ENCODE results near the gene ARL15.

The ARL15 gene

GRCh38 chr5:53948598-53948997, 361.8 kb downstream of the ARL15 start:
- Histone ChIP-seq H4K20me1 (ENCODE audit: insufficient read depth, low read length, poor library complexity, severe bottlenecking) (no peaks in the 10 kb centered on the region), H3K79me2 (ENCODE audit: insufficient read depth, low read length) (no peaks in the 10 kb centered on the region), H3K27me3 (ENCODE audit: insufficient read depth, low read length, poor library complexity, severe bottlenecking) (no peaks in the 10 kb centered on the region), H3F3A (ENCODE audit: low read depth) (no peaks in the 10 kb centered on the region), H3K4me3 (ENCODE audit: low read length, poor library complexity, severe bottlenecking) (no peak overlapping the region), H2AFZ (ENCODE audit: low read length) (no peak overlapping the region), H3K36me3 (ENCODE audit: insufficient read depth, low read length) (no peaks in the 10 kb centered on the region), H3K9ac (ENCODE audit: low read depth, low read length, poor library complexity, severe bottlenecking) (no peak overlapping the region), H3K9me3 (ENCODE audit: insufficient read depth, low read depth, low read length) (no peaks in the 10 kb centered on the region), H3K4me2 (ENCODE audit: low read depth, low read length, poor library complexity, severe bottlenecking) (no peak overlapping the region), H3K4me1 (ENCODE audit: insufficient read depth, low read length, poor library complexity, severe bottlenecking) (no peaks in the 10 kb centered on the region), H3K9me2 (replicated peaks; ENCODE audit: low read depth, low read length) (no peaks in the 10 kb centered on the region)
- no peak for TF ChIP-seq EZH2phosphoT487 (IDR thresholded peaks at IDR 0.05; ENCODE audit: borderline replicate concordance)
- no peak for TF ChIP-seq CTCF (conservative IDR thresholded peaks at IDR 0.05; ENCODE audit: low read length)

GRCh38 chr5:53946405-53947100, 363.8 kb downstream of the ARL15 start:
- Histone ChIP-seq H3K4me1 (ENCODE audit: insufficient read depth, low read length, poor library complexity, severe bottlenecking) (no peaks in the 10 kb centered on the region), H3K4me3 (ENCODE audit: low read length, poor library complexity, severe bottlenecking) (no peak overlapping the region), H3K9me3 (ENCODE audit: insufficient read depth, low read depth, low read length) (no peaks in the 10 kb centered on the region), H4K20me1 (ENCODE audit: insufficient read depth, low read length, poor library complexity, severe bottlenecking) (no peaks in the 10 kb centered on the region), H2AFZ (ENCODE audit: low read length) (no peak overlapping the region), H3K36me3 (ENCODE audit: insufficient read depth, low read length) (no peaks in the 10 kb centered on the region), H3K4me2 (ENCODE audit: low read depth, low read length, poor library complexity, severe bottlenecking) (no peak overlapping the region), H3F3A (ENCODE audit: low read depth) (no peaks in the 10 kb centered on the region), H3K27me3 (ENCODE audit: insufficient read depth, low read length, poor library complexity, severe bottlenecking) (no peaks in the 10 kb centered on the region), H3K9ac (ENCODE audit: low read depth, low read length, poor library complexity, severe bottlenecking) (no peak overlapping the region), H3K9me2 (replicated peaks; ENCODE audit: low read depth, low read length) (no peaks in the 10 kb centered on the region), H3K79me2 (ENCODE audit: insufficient read depth, low read length) (no peaks in the 10 kb centered on the region)
- TF ChIP-seq EZH2phosphoT487 (IDR thresholded peaks at IDR 0.05; ENCODE audit: borderline replicate concordance) (no peak), CTCF (conservative IDR thresholded peaks at IDR 0.05; ENCODE audit: low read length) (no peak)

GRCh38 chr5:53944981-53945380, 365.4 kb downstream of the ARL15 start:
- H3K79me2 ChIP-seq (ENCODE audit: insufficient read depth, low read length): no peaks in the 10 kb centered on the region
- H3K36me3 ChIP-seq (ENCODE audit: insufficient read depth, low read length): no peaks in the 10 kb centered on the region
- no peaks in the 10 kb centered on the region for H3F3A ChIP-seq (ENCODE audit: low read depth)
- H3K9me3 ChIP-seq (ENCODE audit: insufficient read depth, low read depth, low read length): no peaks in the 10 kb centered on the region
- H4K20me1 ChIP-seq (ENCODE audit: insufficient read depth, low read length, poor library complexity, severe bottlenecking): no peaks in the 10 kb centered on the region
- no peak for TF ChIP-seq CTCF (conservative IDR thresholded peaks at IDR 0.05; ENCODE audit: low read length)
- TF ChIP-seq EZH2phosphoT487 (IDR thresholded peaks at IDR 0.05; ENCODE audit: borderline replicate concordance): no peak
- no peak overlapping the region for H2AFZ ChIP-seq (ENCODE audit: low read length)
- H3K4me3 ChIP-seq (ENCODE audit: low read length, poor library complexity, severe bottlenecking): no peak overlapping the region
- no peak overlapping the region for H3K4me2 ChIP-seq (ENCODE audit: low read depth, low read length, poor library complexity, severe bottlenecking)
- no peaks in the 10 kb centered on the region for H3K27me3 ChIP-seq (ENCODE audit: insufficient read depth, low read length, poor library complexity, severe bottlenecking)
- no peak overlapping the region for H3K9ac ChIP-seq (ENCODE audit: low read depth, low read length, poor library complexity, severe bottlenecking)
- no peaks in the 10 kb centered on the region for H3K9me2 ChIP-seq (replicated peaks; ENCODE audit: low read depth, low read length)
- H3K4me1 ChIP-seq (ENCODE audit: insufficient read depth, low read length, poor library complexity, severe bottlenecking): no peaks in the 10 kb centered on the region

All from Loucy (cell line).